Endothelial cell of umbilical vein (primary cell): Measurements from ENCODE around the gene NUBPL. TPM values are rescaled to one million over a fixed set of nuclear protein-coding genes. Genes with fewer than 3 reads are reported as not detected.

Source experiments
- BruUV-seq: library from RNA; stranded (reverse); fragments of 400-500 nt; replicated peaks from 2 replicates; lab custom pipeline; 2021; lab: Mats Ljungman, UMichigan
- CTCF ChIA-PET: fragments of 300-600, 350-600 bp; sonication (Branson Sonifier 250); formaldehyde crosslinking; loops from one replicate; lab custom pipeline; 2021; ENCODE audit warnings: antibody characterized with exemption, inconsistent platforms; lab: Charles Lee
- POLR2A ChIA-PET: fragments of 300-600, 350-600 bp; sonication (Branson Sonifier 250); formaldehyde crosslinking; loops from one replicate; lab custom pipeline; 2021; ENCODE audit warnings: antibody characterized with exemption, inconsistent platforms; lab: Charles Lee
- DNase-seq: peaks from one replicate; pipeline ENCODE4 v3.0.0-alpha.2; 2011; ENCODE audit warnings: low read depth, low spot score
- FAIRE-seq: peaks from 2 replicates; lab custom pipeline; 2011; peaks lifted over from hg19 to GRCh38; lab: Jason Lieb, UNC
- H2AFZ ChIP-seq: 2 replicates; pipeline ENCODE4 v1.6.0; 2012; ENCODE audit warnings: low read depth, low read length, control low read depth, inconsistent platforms
- H3K27ac ChIP-seq: 2 replicates; pipeline ENCODE4 v1.5.1; 2011; ENCODE audit warnings: low read depth, mild to moderate bottlenecking, control low read depth, low read length, moderate library complexity; ENCODE audit not compliant: insufficient read depth
- H3K27me3 ChIP-seq, 2 experiments: 2 replicates each; pipeline versions ENCODE4 v1.6.0 to v1.6.1; 2011; ENCODE audit warnings: low read length in 2 of 2, mixed read lengths in 1 of 2; ENCODE audit not compliant: control insufficient read depth in 2 of 2, insufficient read depth in 2 of 2
- H3K36me3 ChIP-seq, 2 experiments: 2 replicates in 1 of 2; 3 replicates in 1 of 2; pipeline ENCODE4 v1.5.1; 2011; ENCODE audit warnings: low read length in 2 of 2, mild to moderate bottlenecking in 1 of 2, moderate library complexity in 1 of 2; ENCODE audit not compliant: control insufficient read depth in 2 of 2, insufficient read depth in 2 of 2; ENCODE audit errors: extremely low read depth in 1 of 2
- H3K4me1 ChIP-seq: 3 replicates; pipeline ENCODE4 v1.5.1; 2011; ENCODE audit warnings: mild to moderate bottlenecking, low read length; ENCODE audit not compliant: control insufficient read depth, insufficient read depth; ENCODE audit errors: extremely low read depth
- H3K4me2 ChIP-seq: 2 replicates; pipeline ENCODE4 v1.6.1; 2011; ENCODE audit warnings: low read length, control low read depth, mixed read lengths; ENCODE audit not compliant: insufficient read depth
- H3K4me3 ChIP-seq, 3 experiments: fragments of 200-600 bp in 1 of 3; sonication (generic), shearing (Covaris generic) in 1 of 3; replicated peaks in 1 of 3; 2 replicates each; pipeline ENCODE4 v1.5.1; 2011 to 2016; ENCODE audit warnings: control low read depth in 3 of 3, low read length in 3 of 3, mild to moderate bottlenecking in 2 of 3, inconsistent platforms in 1 of 3, low read depth in 1 of 3, moderate library complexity in 1 of 3; ENCODE audit not compliant: insufficient read depth in 1 of 3
- H3K79me2 ChIP-seq: 2 replicates; pipeline ENCODE4 v1.6.0; 2012; ENCODE audit warnings: low read length, inconsistent platforms; ENCODE audit not compliant: control insufficient read depth, insufficient read depth
- H3K9ac ChIP-seq: replicated peaks from 2 replicates; pipeline ENCODE3; 2011; ENCODE audit warnings: low read length, control low read depth; ENCODE audit not compliant: insufficient read depth; ENCODE audit errors: extremely low read depth
- H3K9me1 ChIP-seq: replicated peaks from 3 replicates; pipeline ENCODE4 v1.6.0; 2011; ENCODE audit warnings: mild to moderate bottlenecking, low read length; ENCODE audit not compliant: control insufficient read depth, insufficient read depth; ENCODE audit errors: extremely low read depth
- H3K9me3 ChIP-seq: replicated peaks from 2 replicates; pipeline ENCODE4 v1.5.1; 2012; ENCODE audit warnings: low read length, inconsistent platforms; ENCODE audit not compliant: control insufficient read depth, insufficient read depth
- H4K20me1 ChIP-seq: replicated peaks from 2 replicates; pipeline ENCODE3; 2011; ENCODE audit warnings: mild to moderate bottlenecking, low read length; ENCODE audit not compliant: control insufficient read depth, insufficient read depth; ENCODE audit errors: extremely low read depth
- EZH2 ChIP-seq: IDR thresholded peaks from 2 replicates; pipeline ENCODE4 v1.6.1; 2012; ENCODE audit warnings: borderline replicate concordance, low read depth, mild to moderate bottlenecking, moderate library complexity, low read length, inconsistent platforms; ENCODE audit not compliant: severe bottlenecking
- FOS ChIP-seq: IDR thresholded peaks from 2 replicates; pipeline ENCODE4 v1.6.1; 2011; ENCODE audit warnings: mild to moderate bottlenecking, low read length, moderate library complexity, borderline replicate concordance; ENCODE audit not compliant: insufficient read depth
- GATA2 ChIP-seq: IDR thresholded peaks from 2 replicates; pipeline ENCODE4 v1.7.0; 2011; ENCODE audit warnings: low read depth, mild to moderate bottlenecking, moderate library complexity, mixed read lengths, low read length; ENCODE audit not compliant: insufficient read length, insufficient read depth
- JUN ChIP-seq: IDR thresholded peaks from 2 replicates; pipeline ENCODE4 v1.6.1; 2011; ENCODE audit warnings: borderline replicate concordance, low read depth; ENCODE audit not compliant: insufficient read length, insufficient read depth
- MYC ChIP-seq: IDR thresholded peaks from one replicate; pipeline ENCODE4 v1.6.1; 2011; ENCODE audit warnings: mild to moderate bottlenecking, low read depth, low read length
- POLR2A ChIP-seq: IDR thresholded peaks from 2 replicates; pipeline ENCODE4 v1.6.1; 2012; ENCODE audit warnings: low read depth, mild to moderate bottlenecking, control low read depth, low read length
- POLR2AphosphoS5 ChIP-seq: IDR thresholded peaks from 2 replicates; pipeline ENCODE4 v1.6.1; 2012; ENCODE audit warnings: low read depth, mild to moderate bottlenecking, control low read depth, low read length, moderate library complexity; ENCODE audit not compliant: insufficient read depth
- dilution Hi-C: fragments of 300-500 bp; cut with MboI; formaldehyde crosslinking; loops from one replicate; pipeline ENCODE4 v1.15.0; 2019; ENCODE audit warnings: low sequenced_read_pairs; ENCODE audit not compliant: extremely low pct_ligation_motif_present
- intact Hi-C: fragments of 100-400 bp; cut with micrococcal nuclease; formaldehyde crosslinking; loops from one replicate; pipeline ENCODE4 v1.10.0; 2022
- polyA plus RNA-seq, 4 experiments: library from polyadenylated mRNA; depleted of rRNA in 3 of 4; stranded (reverse) in 3 of 4; unstranded in 1 of 4; fragments of >200 nt; gene quantifications; 2 replicates each; pipeline versions ENCODE4 v1.2.1 to v1.2.3, GENCODE V29; 2011 to 2012; ENCODE audit warnings: missing spikeins in 1 of 4
- total RNA-seq: library from RNA; stranded (reverse); gene quantifications from 2 replicates; pipeline ENCODE4 v1.2.3, GENCODE V29; 2021
- TF ChIP-seq, protein P1 (sequence below), 2 donors: IDR thresholded peaks; 1 replicate in 1 of 2; 2 replicates in 1 of 2; pipeline ENCODE4 v1.5.1; 2011; ENCODE audit warnings: low read length in 2 of 2, mild to moderate bottlenecking in 2 of 2, moderate library complexity in 2 of 2, control low read depth in 1 of 2, inconsistent platforms in 1 of 2, low read depth in 1 of 2; ENCODE audit not compliant: insufficient read depth in 1 of 2; ENCODE audit errors: extremely low read depth in 1 of 2
- TF ChIP-seq, protein P2 (sequence below): IDR thresholded peaks from 2 replicates; pipeline ENCODE4 v1.6.1; 2011; ENCODE audit not compliant: insufficient read depth, insufficient read length

NUBPL gene
- total and polyA plus RNA-seq, 2 donors (not counting 3 experiments of a cell fraction or from before 2014, with no cell fraction given), result 2.1 to 12.3 TPM

DNA sequence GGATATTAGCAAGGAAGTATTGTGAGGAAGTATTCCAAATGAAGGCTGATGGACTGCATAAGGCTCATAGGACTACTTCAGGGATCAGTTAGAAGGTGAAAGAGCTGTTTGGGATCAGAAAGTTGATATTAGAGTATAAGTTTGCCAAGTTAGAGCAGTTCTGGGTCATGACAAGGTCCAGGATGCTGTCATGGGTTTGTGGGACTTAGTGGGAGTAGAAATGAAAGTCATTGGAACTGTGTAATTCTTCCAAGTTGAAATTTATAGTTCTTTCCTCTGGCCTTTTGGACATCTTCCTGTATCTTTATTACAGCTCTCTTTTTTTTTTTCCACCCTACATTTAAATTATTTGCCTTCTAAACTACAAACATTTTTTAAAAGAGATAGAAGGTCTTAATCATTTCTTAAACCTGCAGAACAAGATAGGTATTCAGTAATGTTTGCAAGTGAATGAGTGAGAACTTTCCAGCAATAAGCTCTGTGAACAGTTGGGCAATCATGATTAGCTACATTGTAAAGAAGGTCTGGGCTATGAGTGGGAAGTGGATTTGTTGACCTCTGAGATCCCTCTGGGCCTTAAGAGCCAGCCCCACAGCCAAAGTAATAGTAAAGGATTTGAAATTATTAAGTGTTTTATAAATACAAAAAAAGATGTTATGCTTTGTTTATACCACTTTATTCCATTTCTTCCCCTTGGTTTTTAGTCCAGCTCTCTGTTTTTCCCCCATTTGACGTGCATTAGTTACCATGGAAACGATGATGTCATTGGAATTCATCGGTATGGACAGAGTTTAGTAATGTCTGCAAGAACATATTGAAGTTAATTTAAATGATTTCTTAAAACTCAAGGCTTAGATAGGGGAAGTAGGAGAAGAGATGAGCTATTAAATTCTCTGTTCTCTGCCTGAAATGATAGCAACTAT is 268.0 kb downstream of the NUBPL start:
- ChIA-PET CTCF (no interaction called here), POLR2A (no interaction called here)
- no peaks in the 10 kb centered on the region for H4K20me1 ChIP-seq
- TF ChIP-seq GATA2 (no peak), MYC (no peak), POLR2AphosphoS5 (no peak), FOS (no peak), POLR2A (no peak), JUN (no peak), EZH2 (no peak)
- TF ChIP-seq, protein P1, sequence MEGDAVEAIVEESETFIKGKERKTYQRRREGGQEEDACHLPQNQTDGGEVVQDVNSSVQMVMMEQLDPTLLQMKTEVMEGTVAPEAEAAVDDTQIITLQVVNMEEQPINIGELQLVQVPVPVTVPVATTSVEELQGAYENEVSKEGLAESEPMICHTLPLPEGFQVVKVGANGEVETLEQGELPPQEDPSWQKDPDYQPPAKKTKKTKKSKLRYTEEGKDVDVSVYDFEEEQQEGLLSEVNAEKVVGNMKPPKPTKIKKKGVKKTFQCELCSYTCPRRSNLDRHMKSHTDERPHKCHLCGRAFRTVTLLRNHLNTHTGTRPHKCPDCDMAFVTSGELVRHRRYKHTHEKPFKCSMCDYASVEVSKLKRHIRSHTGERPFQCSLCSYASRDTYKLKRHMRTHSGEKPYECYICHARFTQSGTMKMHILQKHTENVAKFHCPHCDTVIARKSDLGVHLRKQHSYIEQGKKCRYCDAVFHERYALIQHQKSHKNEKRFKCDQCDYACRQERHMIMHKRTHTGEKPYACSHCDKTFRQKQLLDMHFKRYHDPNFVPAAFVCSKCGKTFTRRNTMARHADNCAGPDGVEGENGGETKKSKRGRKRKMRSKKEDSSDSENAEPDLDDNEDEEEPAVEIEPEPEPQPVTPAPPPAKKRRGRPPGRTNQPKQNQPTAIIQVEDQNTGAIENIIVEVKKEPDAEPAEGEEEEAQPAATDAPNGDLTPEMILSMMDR (IDR thresholded peaks at IDR 0.05; ENCODE audit: extremely low read depth in 1 of 2, insufficient read depth in 1 of 2, low read depth in 1 of 2, low read length in 2 of 2), result no peak
- TF ChIP-seq, protein P2, sequence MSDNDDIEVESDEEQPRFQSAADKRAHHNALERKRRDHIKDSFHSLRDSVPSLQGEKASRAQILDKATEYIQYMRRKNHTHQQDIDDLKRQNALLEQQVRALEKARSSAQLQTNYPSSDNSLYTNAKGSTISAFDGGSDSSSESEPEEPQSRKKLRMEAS, result no peak
- H3K4me2 ChIP-seq, result no peak overlapping the region
- H3K36me3 ChIP-seq, result no peaks in the 10 kb centered on the region
- no peaks in the 10 kb centered on the region for H3K79me2 ChIP-seq
- H3K27ac ChIP-seq, result no peak overlapping the region
- no peaks in the 10 kb centered on the region for H3K27me3 ChIP-seq
- H3K4me1 ChIP-seq, result peaks cover 2% of the 10 kb centered on the region
- FAIRE-seq (no peak), DNase-seq (no peak)
- H3K9me1 ChIP-seq, result no peaks in the 10 kb centered on the region
- no TSS peak for BruUV-seq
- no peak overlapping the region for H3K4me3 ChIP-seq
- H2AFZ ChIP-seq, result no peak overlapping the region
- dilution Hi-C loops, result no loop called here
- no peaks in the 10 kb centered on the region for H3K9me3 ChIP-seq
- H3K9ac ChIP-seq, result no peak overlapping the region
- intact Hi-C loops, result no loop called here
